EH (cell line): ENCODE measurements around the gene NFIX.
A peak's percentile ranks its signal among the peaks of the same experiment; 100 is the strongest.

Source experiments
- DNase-seq: peaks from one replicate; pipeline ENCODE4 v3.0.0-alpha.2; 2015; ENCODE audit warnings: low read depth

Gene NFIX

DNA sequence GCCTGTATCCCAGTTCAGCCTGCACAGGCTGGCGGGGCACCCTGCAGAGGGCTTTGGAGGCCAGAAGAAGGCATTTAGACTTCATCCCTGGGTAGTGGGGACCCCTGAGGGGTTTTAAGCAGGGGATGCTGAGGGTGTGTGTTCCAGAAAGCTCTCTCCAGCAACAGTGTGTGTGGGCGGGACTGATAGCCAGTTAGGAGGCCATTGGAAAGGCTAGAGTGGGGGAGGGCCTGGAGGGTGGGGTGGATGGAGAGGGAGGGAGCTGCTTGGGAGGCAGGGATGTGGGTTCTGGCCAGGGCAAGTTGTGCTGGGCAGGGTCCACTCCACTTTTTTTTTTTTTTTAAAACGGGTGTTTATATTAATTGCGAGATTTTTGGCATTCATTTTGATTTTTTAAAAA lies 79.1 kb downstream of the NFIX start:
- no peak for DNase-seq

DNA sequence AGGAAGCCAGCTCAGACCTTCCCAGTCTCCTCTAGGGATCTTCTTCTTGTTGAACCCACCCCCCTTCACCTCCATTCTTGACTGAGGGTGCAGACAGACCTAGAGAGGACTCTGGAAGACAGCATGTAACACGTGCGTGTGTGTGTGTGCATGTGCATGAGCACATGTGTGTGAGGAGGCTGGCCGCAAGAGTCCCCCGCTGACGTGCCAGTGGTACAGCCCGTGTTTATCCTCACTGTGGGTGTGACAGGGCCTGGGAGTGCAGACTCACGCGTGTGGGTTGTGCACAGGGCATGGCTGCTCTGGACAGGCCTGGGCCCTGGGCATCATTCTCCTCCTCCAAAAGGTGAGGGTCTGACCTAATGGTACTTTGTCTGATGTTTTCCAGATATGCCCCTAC lies 81.0 kb downstream of the NFIX start:
- no peak for DNase-seq

DNA sequence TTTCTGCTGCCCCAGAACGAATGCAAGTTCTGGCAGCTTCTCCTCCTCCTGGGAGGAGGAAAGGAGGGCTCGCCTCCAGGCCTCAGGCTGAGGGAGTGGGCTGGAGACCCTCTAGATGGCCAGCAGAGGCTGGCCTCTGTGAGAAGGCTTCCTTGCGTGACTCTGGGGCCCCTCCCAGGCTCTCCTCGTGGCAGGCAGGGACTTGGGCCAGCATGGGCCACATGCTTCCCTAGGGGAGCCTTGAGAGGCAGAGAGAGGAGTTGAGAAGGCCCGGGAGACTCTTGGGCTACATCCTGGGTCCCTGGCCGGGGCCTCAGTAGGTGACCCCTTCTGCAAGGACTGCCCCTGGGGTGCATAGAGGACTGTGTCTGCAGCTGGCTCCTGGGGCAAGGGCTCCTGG lies 81.5 kb downstream of the NFIX start:
- no peak for DNase-seq

DNA sequence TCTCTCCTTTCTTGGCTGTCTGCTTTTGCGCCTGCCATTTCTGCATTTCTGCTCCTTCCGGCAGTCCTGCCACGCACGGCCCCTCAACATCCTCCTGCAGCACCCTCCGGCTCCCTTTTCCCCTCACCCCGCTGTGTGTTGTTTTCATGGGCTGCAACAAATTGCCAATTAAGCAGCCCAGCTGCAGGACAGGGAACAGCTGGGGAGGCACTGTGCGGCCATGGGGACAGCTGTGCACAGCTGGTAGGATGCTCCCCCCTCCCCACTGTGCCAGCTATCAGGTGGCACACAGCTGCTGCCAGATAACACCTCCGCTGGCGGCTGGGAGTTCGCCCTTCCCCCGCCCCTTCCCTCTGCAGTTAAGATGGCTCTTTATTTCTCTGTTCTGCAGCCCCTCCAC lies 82.0 kb downstream of the NFIX start:
- no peak for DNase-seq

DNA sequence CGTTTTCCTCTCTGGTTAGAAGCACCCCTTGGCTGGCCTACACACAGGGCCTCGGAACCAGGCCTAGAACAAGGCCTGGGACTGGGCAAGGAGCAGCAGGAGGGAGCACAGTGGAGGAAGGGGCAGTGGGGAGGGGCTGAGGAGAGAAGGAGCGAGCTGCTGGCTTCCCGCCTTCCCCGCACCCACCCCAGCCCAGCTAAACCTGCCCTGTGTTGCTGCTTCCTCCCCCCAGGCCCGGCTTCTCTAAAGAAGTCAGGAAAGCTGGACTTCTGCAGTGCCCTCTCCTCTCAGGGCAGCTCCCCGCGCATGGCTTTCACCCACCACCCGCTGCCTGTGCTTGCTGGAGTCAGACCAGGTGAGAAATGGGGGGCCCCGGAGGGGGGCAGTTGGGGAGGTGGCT lies 83.1 kb downstream of the NFIX start:
- DNase-seq: no peak

DNA sequence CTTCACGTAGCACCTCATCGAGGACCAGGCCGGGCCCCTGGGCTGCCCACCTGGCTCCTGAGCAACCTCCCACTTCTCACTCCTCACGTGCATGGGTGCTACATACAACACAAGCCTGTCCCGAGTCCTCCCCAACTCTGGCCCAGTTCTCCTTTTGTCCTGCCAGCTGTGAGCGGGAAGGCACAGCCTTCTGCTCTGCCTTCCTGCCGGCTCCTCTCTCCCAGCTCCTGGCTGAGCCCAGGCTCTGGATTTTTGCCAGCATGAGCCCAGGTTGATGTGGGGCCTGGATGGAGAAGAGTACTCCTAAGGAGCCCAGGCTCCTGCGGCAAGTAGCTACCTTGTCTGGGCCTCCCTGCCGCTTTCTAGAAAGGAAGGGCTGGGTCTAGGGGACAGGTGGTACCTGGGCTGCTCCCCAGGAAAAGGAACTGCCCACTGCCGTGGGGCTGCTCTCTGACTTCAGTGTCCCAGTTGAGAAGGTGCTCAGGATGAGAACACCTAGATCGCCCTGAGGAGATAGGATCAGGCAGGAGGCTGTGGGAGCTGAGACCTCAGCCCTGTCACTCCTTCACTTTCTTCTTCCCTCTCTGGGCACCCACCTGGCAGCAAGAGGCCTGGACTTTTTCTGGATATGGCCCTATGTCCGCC lies 83.7 kb downstream of the NFIX start:
- no peak for DNase-seq

DNA sequence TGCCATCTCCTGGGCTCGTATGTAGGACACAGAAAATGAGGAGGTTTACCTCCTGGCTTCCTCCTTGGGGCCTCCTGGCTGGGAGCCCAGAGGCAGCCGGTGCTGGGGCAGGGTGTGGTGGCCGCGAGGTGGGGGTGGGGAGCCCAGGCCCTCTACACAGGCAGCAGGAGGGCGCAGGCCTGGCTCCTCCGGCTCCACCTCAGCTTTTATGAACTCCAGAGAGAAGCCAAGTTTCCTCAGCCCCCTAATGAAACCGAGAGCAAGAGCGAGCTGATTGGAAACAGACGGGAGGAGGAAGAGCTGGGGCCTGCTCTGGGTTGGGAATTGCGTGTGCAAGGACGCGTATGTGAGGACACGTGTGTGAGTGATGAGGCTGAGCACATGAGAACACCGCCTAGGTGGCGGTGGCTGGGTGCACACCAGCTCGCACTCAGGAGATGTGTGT lies 84.3 kb downstream of the NFIX start:
- peak; percentile 61 for DNase-seq

DNA sequence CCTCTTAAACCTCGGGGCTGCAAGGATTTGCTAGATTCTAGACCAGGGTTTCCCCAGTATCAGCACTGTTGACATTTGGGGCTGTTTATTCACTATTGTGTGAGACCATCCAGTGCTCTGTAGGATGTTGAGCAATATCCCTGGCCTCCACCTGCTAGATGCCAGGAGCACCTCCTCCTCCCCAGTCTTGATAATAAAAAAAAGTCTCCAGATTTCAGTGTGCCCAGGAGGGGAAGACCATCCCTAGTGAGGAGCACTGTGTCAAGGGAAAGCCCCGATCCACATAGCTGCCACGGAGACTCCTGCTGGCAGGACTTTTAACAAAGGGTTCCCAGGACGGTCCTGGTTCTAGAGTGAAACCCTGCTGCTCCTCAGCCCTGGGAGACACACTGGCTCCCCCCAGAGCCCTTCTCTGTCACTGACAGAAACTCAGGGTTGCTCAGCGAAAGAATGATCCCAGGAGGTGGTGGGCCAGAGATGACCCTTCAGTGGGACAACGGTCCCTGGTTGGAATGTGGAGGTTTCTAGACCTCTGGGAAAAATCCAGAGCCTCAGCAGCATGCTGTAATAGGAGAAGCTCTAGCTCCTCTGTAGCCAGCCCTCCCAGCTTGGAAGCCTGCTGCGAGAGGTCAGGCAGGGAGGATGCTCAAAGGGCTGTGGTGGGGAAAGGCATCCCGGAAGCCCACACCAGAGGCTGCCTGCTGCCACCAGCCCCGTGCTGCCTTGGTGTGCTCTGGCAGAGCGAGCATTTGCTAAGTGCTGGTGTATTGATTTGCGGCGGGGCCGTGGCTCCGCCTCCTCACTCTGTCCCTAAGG lies 87.1 kb downstream of the NFIX start:
- peak; percentile 65 for DNase-seq

DNA sequence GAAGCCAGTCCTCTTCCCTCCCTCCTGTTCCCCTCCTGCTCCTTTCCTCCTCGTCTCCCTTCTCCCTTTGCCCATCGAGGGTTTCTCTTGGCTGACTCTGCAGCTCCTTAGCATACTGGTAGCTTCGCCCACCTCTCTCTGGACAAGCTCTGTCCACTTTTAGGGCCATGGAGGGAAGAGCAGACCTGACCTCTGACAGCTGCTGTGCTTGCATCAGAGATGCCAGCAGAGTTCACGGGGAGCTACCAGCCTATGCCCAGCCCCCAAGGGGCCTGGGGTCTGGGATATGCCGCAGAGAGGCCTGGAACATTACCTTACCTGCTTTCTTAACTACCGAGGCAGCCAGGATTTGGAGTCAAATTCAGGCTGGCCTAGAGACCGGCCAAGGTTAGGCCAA lies 87.7 kb downstream of the NFIX start:
- DNase-seq: no peak

DNA sequence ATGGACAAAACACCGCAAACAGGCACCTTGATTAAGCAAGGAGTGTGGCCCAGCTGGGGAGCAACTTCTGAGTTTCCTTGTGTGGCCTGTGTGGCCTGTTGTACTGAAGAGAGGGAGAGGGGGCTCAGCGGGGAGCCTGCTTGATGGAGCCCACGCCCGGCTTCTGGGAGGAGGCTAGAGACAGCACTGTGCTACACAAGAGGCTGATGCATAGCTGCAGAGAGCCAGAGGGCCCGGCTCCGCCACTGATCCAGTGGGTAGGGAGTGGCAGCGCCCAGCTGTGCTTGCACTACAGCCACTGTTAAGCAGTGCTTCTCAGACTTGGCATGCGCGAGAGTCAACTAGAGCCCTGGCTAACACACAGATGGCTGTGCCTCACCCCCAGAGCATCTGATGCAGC lies 88.4 kb downstream of the NFIX start:
- no peak for DNase-seq

DNA sequence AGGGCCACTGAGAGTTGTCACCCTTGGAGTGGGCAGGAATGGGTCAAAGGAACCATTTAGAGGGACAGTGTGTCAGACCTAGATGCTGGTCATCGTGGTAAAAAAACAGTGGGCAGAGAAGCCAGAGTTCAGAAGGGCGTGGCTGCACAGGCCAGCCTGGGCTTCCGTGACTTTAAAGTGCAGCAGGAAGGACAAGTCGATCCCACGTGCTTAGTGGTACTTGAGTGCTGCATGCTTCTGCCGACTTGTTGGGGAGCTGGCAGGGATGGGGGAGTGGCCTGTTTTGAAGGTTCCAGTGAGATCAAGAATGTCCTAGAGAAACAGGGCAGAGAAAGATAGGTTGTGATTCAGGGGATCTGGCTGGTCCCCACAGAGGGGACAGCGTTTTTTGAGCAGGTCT lies 90.4 kb downstream of the NFIX start:
- DNase-seq: no peak

DNA sequence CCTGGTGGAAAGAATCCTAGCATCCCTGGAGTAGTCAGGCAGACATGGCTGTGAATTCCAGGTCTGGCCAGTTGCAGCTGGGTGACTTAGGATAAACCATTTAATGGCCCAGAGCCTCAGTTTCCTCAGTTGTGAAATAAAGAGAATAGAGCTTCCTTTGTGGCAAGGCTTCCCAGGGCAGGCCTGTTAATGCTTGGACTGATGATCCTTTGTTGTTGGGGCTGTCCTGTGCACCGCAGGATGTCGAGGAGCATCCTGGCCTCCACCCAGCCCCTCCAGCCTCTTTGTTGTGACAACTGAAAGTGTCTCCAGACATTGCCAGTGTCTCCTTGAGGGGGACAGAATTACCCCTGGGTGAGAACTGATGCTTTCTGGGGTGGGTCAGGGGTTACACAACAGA lies 91.1 kb downstream of the NFIX start:
- DNase-seq: no peak

DNA sequence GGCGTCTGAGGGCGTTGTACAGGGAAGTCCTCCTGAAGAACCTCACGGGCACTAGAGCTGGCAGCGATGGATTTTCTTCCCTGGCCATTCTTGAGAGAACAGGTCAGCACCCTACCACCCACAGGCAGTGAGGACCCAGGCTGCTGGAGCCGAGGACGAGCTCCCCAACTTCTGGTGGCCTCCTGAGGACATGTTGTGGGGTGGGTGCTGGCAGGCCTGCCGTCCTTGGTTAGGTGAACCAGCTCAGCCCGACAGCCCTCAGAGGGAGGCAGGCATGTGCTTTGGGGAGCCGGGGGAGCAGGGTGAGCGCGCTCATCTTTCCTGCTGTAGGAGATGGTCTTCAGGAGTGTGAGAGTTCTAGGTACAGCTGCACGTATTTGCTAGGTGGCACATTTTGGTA lies 92.0 kb downstream of the NFIX start:
- no peak for DNase-seq

DNA sequence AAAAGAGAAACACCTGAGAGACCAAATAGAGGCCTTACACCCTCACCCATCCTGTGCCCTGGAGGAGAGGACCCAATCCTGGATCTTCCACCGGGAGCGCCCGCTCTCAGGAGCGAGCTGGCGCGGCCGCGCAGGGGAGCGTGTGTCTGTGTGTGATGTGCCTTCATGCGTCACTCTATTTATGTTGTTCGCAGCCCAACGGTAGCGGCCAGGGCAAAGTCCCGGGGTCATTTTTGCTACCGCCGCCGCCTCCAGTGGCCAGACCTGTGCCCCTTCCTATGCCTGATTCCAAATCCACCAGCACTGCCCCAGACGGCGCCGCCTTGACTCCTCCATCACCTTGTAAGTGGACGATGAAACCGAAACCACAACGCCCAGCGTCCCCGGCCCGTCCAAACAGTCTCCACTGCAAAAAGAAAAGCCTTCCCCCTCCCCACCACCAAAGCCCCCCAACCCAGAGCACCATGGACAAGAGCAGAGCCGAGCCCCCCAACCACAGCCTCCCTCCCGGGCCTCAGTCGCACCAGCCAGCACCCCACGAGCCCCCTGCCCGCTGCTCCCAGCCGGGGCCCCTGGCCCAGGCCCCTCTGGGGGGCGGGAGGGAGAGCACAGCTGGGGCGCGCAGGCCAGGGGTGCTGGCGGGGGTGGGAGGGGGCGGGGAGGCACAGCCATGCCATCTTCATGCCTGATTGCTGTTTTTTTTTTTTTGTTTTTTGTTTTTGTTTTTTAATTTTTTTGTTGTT lies 92.7 kb downstream of the NFIX start:
- no peak for DNase-seq

DNA sequence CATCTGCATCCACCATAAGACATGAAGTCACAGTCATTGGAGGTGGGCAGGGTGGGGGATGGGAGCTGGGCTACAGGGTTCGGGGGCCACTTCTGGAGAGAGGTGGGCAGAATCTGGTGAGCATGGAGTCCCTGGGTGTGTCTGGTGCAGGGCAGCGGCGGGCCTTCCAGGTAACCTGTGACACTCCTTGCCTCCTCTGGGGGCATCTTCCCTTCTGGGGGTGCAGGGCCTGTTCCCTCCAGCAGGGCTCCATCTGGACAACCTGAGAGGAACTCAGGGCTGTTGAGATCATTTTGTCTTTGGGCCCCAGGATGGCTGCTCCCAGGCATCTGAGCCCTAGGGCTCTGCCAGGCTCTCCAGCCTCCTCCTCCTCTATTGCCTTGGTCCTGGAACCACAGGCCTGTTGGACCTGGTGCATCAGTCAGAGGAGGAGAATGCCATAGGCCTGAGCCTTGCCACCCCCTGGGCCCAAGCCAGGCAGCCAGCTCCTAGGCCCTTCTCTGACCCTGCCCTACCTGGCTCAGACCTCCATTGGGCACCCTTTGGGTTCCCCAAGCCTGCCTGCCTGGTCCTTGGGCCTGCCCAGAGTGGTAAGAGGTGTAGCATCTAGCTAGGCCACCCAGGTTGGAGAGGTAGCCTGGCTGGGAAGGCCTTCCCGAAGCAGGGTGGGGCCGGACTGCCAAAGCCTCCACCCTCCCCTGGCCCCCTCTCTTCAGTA lies 94.0 kb downstream of the NFIX start:
- no peak for DNase-seq

DNA sequence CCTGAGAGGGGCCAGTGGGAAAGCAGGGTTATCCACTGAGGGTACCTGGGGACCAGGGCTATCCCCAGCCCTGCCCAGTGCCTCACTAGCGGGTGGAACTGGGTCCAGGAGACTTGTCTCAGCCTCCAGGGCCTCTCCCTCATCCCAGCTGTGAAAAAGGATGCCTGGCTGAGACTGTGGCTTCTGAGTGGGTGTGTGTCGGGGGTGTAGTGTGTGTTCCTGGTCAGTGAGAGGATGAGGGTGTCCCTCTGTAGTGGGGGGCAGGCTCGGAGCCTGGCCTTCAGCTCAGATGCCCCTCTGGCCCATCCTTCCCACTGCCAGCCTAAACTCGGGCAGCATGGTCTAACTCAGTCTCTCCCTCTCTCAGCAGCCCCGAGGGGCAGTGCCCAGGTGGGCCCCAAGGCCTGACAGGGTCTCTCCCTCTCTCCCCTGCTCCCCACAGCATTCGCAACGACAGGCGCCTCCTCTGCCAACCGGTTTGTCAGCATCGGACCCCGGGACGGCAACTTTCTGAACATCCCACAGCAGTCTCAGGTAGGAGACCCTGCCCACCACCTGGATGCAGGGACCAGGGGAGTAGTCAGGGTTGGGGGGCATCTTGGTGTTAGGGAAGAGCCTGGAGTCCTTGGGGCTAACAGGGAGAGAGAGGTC lies 94.7 kb downstream of the NFIX start:
- DNase-seq: no peak

DNA sequence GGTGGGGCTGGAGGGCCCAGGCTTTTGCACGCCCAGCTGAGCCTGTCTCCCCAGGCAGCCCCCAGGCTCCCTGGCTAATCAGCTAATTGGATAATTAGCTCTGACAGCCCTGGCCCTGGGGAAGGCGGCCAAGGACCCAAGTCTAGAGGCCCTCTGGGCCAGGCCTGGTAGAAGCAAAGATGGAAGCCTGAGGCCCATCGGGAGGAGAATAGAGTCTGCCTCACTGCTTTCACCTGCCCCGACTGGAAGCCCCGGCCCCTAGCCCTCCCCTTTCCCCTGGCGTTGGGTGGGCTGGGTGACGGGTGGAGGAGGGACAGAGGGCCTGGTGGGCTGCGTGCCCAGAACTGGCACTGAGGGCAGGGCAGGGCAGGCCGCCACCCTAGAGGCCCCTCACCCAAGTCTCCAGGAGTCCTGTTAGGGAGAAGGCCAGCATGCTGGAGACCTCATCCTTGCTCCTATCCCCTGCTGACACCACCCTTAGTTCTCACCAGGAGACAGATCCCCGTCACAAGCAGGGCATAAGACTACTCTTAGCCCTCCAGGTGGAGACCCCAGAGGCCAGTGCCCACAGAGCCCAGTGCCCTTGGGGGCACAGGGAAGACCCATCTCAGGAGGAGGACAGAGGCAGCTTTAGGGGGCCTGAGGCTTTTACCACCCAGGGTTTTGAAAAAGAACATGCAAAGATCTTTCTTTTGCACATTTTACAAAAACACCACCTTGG lies 95.4 kb downstream of the NFIX start:
- no peak for DNase-seq

DNA sequence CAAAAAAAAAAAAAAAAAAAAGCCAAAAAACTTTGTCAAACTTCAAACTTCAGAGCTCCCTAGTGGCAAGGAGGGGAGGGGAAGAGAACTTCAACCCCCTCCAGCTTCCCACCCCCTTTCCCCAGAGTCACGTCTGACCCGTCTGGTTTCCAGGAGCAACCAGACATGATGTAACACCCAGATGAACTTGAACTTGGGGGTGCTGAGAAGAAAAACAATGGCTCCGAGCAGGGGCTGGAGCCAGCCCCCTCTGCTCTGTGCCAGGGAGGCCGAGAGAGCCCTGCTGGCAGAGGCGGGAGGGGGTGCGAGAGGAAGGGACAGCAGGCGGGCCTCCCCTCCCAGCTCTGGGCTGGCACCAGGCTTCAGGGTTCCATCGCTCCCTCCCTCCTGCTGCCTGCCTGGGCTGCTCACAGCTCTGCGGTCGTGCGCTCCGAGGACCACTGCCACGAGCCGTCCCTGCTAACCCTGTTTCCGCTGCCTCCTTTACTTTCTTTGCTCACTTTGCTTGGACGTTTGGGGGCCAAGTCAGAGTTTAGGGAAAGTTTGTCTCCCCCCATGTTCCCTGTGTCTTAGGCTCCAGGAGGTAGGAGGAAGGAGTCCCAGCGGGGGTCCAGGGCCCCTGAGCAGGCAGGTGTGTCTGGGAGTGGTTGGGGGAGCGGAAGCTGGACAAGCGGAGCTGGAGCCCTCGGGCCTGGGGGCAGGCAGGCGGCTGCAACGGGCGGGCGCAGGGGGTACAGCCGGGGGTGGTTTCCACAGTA lies 96.3 kb downstream of the NFIX start:
- peak; percentile 82 for DNase-seq

DNA sequence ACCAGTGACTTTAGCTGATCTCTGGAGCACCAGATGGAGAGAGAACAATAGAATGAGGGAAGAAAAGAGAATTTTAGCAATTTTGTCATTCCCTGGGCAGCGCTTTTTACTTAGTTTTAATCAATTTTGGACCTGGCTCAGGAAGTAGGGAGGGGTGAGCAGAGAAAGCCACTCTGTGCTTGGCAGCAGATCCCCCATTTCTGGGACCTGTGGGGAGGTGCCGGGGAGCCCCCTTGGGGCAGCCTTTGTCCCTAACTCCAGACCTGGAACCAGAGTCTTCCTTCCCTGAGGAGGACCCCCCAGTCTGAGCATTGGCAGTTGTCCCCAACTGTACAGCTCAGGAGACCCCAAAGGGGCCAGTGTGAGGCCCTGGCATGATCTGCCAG lies 96.9 kb downstream of the NFIX start:
- DNase-seq: no peak

DNA sequence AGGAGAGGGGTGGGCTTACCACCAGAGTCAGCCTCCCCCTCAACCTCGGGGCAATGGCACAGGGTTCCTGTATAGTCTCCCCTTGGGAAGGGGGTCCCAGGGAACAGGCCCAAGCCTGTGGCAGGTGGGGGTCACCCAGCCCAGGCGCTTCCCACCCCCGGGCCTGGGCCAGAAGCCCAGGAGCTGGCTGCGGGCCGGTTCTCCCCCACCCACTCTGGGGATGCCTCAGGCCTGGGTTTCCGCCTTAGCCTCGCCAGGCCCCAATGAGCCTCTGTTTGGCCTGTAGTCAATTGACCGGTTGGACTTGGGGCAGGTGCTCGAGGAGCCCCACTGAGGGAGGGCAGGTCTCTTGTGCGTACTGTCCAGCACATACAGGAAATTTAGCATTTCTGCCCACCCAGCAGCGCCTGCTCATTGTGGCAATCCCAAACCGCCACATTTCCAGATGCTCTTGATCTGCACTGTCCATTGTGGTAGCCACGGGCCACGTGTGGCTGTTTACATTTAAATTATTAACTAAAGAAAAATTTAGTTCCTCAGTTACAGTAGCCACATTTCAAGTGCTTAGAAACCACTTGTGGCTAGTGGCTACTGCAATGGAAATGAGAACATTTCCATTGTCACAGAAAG lies 97.4 kb downstream of the NFIX start:
- DNase-seq: peak; percentile 40
